ENCODE results near the gene GMPR.

GMPR gene

GRCh38 chr6:16238057-16238962, at the start of gene GMPR:
GMPR (plus strand) TSS chr6:16238587; CDS start chr6:16238694, 107 bp downstream.
- H3K27ac ChIP-seq = peak within 1 kb of the TSS in 11 of 21 experiments; percentile 8 to 81 (median 58)
- peak within 1 kb of the TSS; percentile 44 to 59 (median 52) for H3K4me3 ChIP-seq

- H3K4me3 ChIP-seq = no peak overlapping the region
- H3K27ac ChIP-seq = no peak overlapping the region
These were observed 48.2 kb upstream of the GMPR start for GRCh38 chr6:16190214-16190613.

GRCh38 chr6:16196260-16196983, 42.0 kb upstream of the GMPR start:
- no peak overlapping the region for H3K27ac ChIP-seq
- H3K4me3 ChIP-seq = peak overlapping the region in 1 of 7 experiments; percentile 10

GRCh38 chr6:16196984-16197546, 41.3 kb upstream of the GMPR start:
- Histone ChIP-seq H3K27ac (no peak overlapping the region), H3K4me3 (peak overlapping the region in 1 of 7 experiments; percentile 10)

GRCh38 chr6:16198061-16198705, 40.2 kb upstream of the GMPR start:
- Histone ChIP-seq H3K4me3 (no peak overlapping the region), H3K27ac (no peak overlapping the region)

- peak overlapping the region in 9 of 21 experiments; percentile 2 to 56 (median 38) for H3K27ac ChIP-seq
- H3K4me3 ChIP-seq = no peak overlapping the region
These were observed 38.6 kb upstream of the GMPR start for GRCh38 chr6:16199804-16200203.

GRCh38 chr6:16200321-16200883, 38.0 kb upstream of the GMPR start:
- Histone ChIP-seq H3K27ac (peak overlapping the region in 7 of 21 experiments; percentile 2 to 34 (median 12)), H3K4me3 (peak overlapping the region in 1 of 7 experiments; percentile 16)

GRCh38 chr6:16201706-16202105, 36.7 kb upstream of the GMPR start:
- no peak overlapping the region for H3K27ac ChIP-seq
- H3K4me3 ChIP-seq = no peak overlapping the region

- Histone ChIP-seq H3K4me3 (no peak overlapping the region), H3K27ac (peak overlapping the region in 4 of 21 experiments; percentile 34 to 73 (median 56))
These were observed 33.6 kb upstream of the GMPR start for GRCh38 chr6:16204653-16205376.

GRCh38 chr6:16205377-16206144, 32.8 kb upstream of the GMPR start:
- H3K4me3 ChIP-seq = no peak overlapping the region
- peak overlapping the region in 8 of 21 experiments; percentile 16 to 73 (median 52) for H3K27ac ChIP-seq

- no peak overlapping the region for H3K4me3 ChIP-seq
- peak overlapping the region in 2 of 21 experiments; percentile 49 to 73 for H3K27ac ChIP-seq
These were observed 31.8 kb upstream of the GMPR start for GRCh38 chr6:16206595-16207037.

GRCh38 chr6:16208989-16209388, 29.4 kb upstream of the GMPR start:
- H3K27ac ChIP-seq = no peak overlapping the region
- H3K4me3 ChIP-seq = no peak overlapping the region

GRCh38 chr6:16209539-16209938, 28.8 kb upstream of the GMPR start:
- Histone ChIP-seq H3K27ac (no peak overlapping the region), H3K4me3 (no peak overlapping the region)

- H3K27ac ChIP-seq = no peak overlapping the region
- H3K4me3 ChIP-seq = no peak overlapping the region
These were observed 26.1 kb upstream of the GMPR start for GRCh38 chr6:16212276-16212675.

- Histone ChIP-seq H3K27ac (no peak overlapping the region), H3K4me3 (peak overlapping the region in 1 of 7 experiments; percentile 3)
These were observed 21.8 kb upstream of the GMPR start for GRCh38 chr6:16216501-16217155.

GRCh38 chr6:16217156-16217721, 21.1 kb upstream of the GMPR start:
- peak overlapping the region in 1 of 7 experiments; percentile 3 for H3K4me3 ChIP-seq

GRCh38 chr6:16222826-16223225, 15.6 kb upstream of the GMPR start:
- Histone ChIP-seq H3K27ac (no peak overlapping the region), H3K4me3 (no peak overlapping the region)

More at GRCh38 chr6:16217156-16217721, 21.1 kb upstream of the GMPR start:
- H3K27ac ChIP-seq = no peak overlapping the region
